ENCODE data around the gene TAF10. TPM values are rescaled to one million over a fixed set of nuclear protein-coding genes. Genes with fewer than 3 reads are reported as not detected.

TAF10 gene
- total RNA-seq, 1 donor from 2014 or later: 112 TPM

DNA sequence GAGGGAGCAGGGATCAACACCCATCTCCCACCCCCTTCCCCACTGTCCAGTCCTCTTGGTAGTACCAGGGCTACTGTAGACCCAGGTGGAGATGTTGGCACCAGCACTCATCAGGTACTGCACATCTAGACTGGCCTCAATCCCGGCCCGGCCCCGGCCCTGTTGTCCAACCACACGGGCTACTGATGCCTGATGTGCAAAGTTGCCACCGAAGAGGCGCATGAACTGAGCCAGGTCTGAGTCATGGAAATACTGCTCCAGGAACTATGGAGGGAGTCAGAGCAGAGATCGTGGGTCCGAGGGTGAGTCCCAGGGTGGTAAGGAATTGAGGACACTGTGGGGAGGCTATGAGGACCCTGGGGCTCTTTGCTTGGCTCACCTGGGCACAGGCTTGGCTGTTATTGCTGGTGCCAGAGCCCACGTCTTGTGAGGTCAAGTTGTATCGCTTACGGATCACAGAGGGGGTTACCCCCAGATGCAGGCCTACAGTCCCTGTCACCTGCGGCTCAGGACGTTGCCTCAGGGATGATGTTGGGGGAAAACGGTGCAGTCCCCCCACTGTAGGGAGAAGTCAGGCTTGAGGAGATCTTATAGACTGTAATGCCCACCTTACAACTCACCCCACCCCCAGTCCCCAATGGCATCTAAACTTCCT lies 4.7 kb upstream of the TAF10 start:
- Histone ChIP-seq H3K27me3 (ENCODE audit: low read depth) (no peaks in the 10 kb centered on the region), H3K36me3 (peaks cover 35% of the 10 kb centered on the region), H3K9me3 (no peaks in the 10 kb centered on the region), H3K27ac (no peak overlapping the region), H3K4me1 (peaks cover 31% of the 10 kb centered on the region), H3K4me3 (no peak overlapping the region)
- intact Hi-C loops (cut with DNase I): no loop called here
- ATAC-seq (no peak), DNase-seq (no peak)
- TF ChIP-seq, protein P1, sequence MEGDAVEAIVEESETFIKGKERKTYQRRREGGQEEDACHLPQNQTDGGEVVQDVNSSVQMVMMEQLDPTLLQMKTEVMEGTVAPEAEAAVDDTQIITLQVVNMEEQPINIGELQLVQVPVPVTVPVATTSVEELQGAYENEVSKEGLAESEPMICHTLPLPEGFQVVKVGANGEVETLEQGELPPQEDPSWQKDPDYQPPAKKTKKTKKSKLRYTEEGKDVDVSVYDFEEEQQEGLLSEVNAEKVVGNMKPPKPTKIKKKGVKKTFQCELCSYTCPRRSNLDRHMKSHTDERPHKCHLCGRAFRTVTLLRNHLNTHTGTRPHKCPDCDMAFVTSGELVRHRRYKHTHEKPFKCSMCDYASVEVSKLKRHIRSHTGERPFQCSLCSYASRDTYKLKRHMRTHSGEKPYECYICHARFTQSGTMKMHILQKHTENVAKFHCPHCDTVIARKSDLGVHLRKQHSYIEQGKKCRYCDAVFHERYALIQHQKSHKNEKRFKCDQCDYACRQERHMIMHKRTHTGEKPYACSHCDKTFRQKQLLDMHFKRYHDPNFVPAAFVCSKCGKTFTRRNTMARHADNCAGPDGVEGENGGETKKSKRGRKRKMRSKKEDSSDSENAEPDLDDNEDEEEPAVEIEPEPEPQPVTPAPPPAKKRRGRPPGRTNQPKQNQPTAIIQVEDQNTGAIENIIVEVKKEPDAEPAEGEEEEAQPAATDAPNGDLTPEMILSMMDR (IDR thresholded peaks at IDR 0.05): no peak

DNA sequence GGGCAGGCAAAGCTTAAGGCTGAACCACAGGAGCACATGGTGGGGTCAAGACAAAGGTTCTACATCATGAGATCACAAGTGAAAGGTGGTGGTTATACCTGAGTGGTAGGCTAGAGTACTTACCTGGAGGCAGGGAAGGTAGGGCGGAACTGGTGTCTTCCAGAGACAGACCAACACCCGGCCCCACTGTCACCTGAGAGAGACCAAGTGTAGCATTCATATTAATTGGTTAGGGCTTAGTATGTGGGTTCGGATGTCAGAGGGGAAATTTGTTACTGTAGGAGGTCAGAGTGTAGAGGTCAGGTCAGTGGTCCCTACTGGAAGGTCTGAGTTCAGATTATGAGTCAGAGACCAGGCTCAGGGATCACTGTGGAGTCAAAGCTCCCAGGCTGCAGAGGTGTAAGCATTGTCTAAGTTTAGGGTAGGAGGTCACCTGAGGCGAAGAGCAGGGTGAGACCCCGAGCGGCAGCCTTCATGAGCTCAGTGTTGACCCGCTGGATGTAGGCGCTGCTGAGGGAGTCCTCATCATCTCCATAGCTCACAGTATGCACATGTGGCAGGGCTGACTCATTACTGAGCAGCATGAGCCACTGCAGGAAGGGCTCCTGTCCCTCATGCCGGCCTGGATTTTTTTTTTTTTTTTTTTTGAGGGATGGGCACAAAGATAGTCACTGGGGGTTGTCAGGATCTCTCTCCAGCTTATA lies 4.0 kb upstream of the TAF10 start:
- TF ChIP-seq, protein P1 (IDR thresholded peaks at IDR 0.05): no peak
- intact Hi-C loops (cut with DNase I): no loop called here

DNA sequence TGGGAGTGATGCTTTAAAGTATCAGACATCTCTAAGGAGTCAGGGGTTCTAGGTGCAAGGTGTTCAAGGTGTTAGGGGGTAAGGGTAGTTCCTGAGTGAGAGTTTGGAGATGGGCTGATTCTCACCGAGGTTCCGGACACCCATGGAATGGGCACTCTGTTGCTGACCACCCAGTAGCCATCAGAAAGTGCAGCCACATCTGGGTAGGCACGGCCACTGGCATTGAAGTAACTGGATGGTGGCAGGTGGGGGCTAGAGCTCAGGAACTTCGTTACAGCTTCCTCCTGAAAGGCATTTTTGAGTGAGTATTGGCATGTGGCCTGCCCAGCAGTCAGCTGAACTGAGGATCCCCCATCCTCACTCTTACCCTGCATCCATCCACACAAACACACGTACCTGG lies 3.0 kb upstream of the TAF10 start:
- Histone ChIP-seq H3K27ac (no peak overlapping the region), H3K4me3 (no peak overlapping the region), H3K27me3 (ENCODE audit: low read depth) (no peaks in the 10 kb centered on the region), H3K4me1 (peaks cover 40% of the 10 kb centered on the region), H3K9me3 (no peaks in the 10 kb centered on the region), H3K36me3 (peaks cover 48% of the 10 kb centered on the region)
- TF ChIP-seq, protein P1 (IDR thresholded peaks at IDR 0.05): no peak
- DNase-seq: no peak
- no peak for ATAC-seq
- intact Hi-C loops (cut with DNase I): no loop called here

More for the DNA sequence above, 4.0 kb upstream of the TAF10 start:
- Histone ChIP-seq H3K27ac (no peak overlapping the region), H3K9me3 (no peaks in the 10 kb centered on the region), H3K4me3 (no peak overlapping the region), H3K27me3 (ENCODE audit: low read depth) (no peaks in the 10 kb centered on the region), H3K36me3 (peaks cover 38% of the 10 kb centered on the region), H3K4me1 (peaks cover 35% of the 10 kb centered on the region)
- DNase-seq: no peak
- no peak for ATAC-seq

DNA sequence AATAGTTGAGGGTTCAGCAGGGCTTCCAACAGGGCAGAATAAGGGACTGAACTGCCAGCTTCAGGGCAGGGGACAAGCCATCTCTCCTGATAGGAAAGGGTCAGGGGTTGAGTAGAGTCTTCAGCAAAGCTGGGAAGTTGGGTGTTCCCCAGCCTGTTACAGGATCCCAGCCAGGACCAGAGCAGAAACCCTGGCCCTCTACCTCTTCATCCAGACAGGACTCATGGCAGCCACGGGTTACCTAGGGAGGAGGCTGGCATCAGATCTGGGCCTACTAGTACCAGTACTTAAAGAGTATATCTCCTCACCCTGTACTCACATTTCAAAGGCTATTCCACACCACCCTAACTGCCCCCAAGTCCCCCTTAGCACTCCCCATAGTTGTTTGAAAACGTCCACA lies 2.4 kb upstream of the TAF10 start:
- no peak for ATAC-seq
- intact Hi-C loops (cut with DNase I): no loop called here
- DNase-seq: no peak
- peaks cover 54% of the 10 kb centered on the region for H3K36me3 ChIP-seq
- TF ChIP-seq, protein P1 (IDR thresholded peaks at IDR 0.05): no peak
- no peaks in the 10 kb centered on the region for H3K27me3 ChIP-seq (ENCODE audit: low read depth)
- H3K9me3 ChIP-seq: no peaks in the 10 kb centered on the region
- no peak overlapping the region for H3K27ac ChIP-seq
- peaks cover 35% of the 10 kb centered on the region for H3K4me1 ChIP-seq
- no peak overlapping the region for H3K4me3 ChIP-seq

DNA sequence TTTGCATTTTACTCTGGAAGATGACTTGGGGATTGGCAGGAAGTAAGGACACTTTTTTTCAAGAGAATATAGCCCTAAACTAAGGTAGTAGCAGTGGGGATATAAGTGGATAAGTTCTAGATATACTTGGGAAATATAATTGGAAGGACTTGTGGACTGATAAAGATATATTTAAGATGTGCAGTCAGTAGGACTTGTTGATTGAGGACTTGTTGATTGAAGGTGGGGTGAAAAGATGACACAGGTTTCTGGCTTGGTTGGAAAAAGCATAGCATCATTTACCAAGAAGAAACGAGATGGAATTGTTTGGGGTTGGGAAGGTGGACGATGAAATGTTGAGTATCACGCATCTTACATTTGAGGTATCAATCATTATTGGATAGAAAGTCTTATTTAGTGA lies 1.5 kb upstream of the TAF10 start:
- ATAC-seq: no peak
- no peaks in the 10 kb centered on the region for H3K27me3 ChIP-seq (ENCODE audit: low read depth)
- no peak for DNase-seq
- intact Hi-C loops (cut with DNase I): no loop called here
- peak overlapping the region; percentile 97 for H3K27ac ChIP-seq
- H3K4me3 ChIP-seq: no peak overlapping the region
- peaks cover 43% of the 10 kb centered on the region for H3K4me1 ChIP-seq
- H3K36me3 ChIP-seq: peaks cover 64% of the 10 kb centered on the region
- TF ChIP-seq, protein P1 (IDR thresholded peaks at IDR 0.05): no peak
- no peaks in the 10 kb centered on the region for H3K9me3 ChIP-seq
